NT2/D1 (cell line): Measurements from ENCODE around the gene STK31.

Source experiments
- YY1 ChIP-seq: IDR thresholded peaks from 2 replicates; pipeline ENCODE4 v1.6.1; 2011; ENCODE audit not compliant: insufficient read length, insufficient read depth
- ZNF274 ChIP-seq: IDR thresholded peaks from 2 replicates; pipeline ENCODE4 v1.6.1; 2011; ENCODE audit warnings: mild to moderate bottlenecking, low read depth, low read length

DNA sequence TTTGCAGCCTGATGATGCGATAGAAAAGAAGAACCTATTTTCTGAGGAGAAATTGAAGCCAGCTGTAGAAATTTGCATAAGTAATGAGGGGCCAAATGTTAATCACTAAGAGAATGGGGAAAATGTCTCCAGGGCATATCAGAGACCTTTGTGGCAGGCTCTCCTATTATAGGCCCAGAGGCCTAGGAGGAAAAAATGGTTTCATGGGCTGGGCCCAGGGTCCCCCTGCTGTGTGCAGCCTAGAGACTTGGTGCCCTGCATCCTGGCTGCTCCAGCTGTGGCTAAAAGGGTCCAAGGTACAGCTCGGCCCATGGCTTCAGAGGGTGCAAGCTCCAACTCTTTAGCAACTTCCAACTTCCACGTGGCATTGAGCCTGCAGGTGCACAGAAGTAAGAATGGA is 123.4 kb downstream of the STK31 start:
- TF ChIP-seq YY1 (no peak), ZNF274 (no peak)
